Activated CD4-positive, alpha-beta T cell treated with anti-CD3 and anti-CD28 coated beads, Interleukin-2, Interleukin-6, amounts not matched to agents 100 ng/mL and 50 ng/mL, durations not matched to agents 16 hours and 8 hours (primary cell): Measurements from ENCODE around the gene CIB4.

ENCODE experiments used
- DNase-seq: peaks from one replicate; pipeline ENCODE4 v3.0.0-alpha.2; 2020

CIB4 gene

DNA sequence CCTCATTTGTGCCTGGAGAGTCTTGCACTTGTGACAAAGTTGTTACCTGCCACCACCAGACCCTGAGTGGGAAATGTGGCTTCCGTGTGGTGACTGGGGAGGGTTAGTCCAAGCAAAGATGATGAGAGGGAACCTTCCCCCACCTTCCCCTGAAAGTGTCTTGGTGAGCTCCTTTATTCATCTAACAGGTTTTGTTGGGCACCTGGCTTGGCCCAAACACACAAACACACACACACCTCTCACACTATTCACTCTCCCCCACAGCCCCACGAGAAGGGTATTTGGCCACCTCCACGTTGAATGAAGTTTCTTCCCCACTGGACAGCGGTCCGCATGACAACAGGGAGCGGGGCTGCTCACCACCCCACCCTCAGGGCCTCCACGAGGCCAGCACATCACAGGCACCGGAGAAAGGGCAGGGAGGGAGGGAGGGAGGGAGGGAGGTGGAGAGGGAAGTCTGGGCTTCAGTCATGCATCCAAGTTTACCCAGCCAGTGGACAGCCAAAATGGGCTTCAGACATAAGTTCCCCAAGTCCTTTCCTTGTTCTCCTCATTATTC lies 1.4 kb downstream of the CIB4 start:
- no peak for DNase-seq

GRCh38 chr2:26637811-26638310 lies 3.3 kb downstream of the CIB4 start:
- DNase-seq: no peak

GRCh38 chr2:26636935-26637334 lies 4.2 kb downstream of the CIB4 start:
- no peak for DNase-seq

GRCh38 chr2:26635401-26635800 lies 5.8 kb downstream of the CIB4 start:
- no peak for DNase-seq

- no peak for DNase-seq
These were observed 6.4 kb downstream of the CIB4 start for GRCh38 chr2:26634636-26635230.

DNA sequence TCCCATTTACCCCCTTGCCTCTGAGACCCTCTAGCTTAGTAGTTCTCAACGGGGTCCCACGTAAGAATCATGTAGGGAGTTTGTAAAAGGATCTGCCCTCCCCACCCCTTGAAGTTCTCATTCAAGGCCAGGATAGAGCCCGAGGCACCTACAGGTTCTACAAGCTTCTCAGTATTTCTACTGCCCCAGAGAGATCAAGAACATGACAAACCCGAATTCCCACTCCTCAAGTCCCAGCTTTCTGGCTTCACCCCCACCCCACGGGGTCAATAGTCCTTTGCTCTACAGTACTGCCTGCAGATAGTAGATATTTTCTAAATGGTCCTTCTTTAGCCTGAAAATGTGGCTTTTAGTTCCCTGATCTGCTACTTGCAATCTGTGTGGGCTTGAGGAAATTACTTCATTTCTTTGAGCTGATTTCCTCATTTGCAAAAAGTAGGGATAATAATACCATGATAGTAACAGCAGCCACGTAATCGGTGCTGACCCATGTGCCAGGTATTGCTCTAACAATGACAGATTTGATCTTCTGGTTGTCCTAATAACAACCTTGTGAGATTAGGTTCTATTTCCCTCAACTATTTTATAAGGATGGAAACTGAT lies 7.1 kb downstream of the CIB4 start:
- no peak for DNase-seq

DNA sequence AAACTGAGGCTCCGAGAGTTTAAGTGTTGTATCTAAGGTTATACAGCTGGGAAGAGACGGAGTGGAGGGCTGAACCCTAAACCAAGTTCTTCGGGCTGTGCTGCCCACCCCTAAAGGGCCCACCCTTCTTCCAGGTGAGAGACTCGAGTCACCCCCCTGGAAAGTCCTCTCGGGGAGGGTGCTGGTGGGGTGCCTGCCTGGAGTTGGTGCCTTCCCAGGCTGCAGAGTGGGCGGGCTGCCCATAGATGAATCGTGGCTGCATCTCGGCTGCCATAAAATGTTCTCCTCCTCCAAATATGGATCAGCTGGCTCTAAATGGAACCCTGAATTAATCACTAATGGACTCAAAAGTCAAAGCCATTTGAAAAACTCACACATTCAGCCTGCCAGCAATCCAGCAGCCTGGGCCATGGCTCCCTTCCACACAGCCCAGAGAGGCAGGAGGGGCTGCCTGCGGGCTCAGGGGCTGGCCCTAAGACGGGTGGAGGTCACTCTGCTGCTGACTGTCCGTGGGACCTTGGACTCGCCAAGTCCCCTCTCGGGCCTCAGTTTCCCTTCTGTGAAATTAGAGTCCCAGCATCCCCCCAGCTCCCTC lies 7.7 kb downstream of the CIB4 start:
- DNase-seq: no peak

DNA sequence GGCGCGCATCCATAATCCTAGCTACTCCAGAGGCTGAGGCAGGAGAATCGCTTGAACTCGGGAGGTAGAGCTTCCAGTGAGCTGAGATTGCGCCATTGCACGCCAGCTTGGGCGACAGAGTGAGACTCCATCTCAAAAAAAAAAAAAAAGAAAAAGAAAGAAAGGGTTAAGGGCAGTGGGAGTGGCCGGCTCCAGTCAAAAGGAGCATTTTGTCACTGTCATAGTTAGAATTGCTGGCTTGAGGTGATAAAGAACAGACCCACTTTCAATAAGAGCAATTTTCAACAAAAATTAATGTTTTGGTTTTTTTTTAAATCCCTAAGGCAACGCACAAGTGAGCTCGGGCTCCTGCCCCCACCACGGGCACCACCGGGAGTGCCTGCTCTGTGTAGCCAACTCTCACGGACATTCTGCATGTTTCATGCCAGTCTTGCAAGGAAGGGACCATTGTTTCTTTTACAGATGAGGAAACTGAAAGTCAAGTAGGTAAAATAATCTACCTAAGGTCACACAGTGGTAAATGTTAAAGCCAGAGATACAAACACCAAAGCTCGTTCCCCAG lies 8.5 kb downstream of the CIB4 start:
- no peak for DNase-seq

DNA sequence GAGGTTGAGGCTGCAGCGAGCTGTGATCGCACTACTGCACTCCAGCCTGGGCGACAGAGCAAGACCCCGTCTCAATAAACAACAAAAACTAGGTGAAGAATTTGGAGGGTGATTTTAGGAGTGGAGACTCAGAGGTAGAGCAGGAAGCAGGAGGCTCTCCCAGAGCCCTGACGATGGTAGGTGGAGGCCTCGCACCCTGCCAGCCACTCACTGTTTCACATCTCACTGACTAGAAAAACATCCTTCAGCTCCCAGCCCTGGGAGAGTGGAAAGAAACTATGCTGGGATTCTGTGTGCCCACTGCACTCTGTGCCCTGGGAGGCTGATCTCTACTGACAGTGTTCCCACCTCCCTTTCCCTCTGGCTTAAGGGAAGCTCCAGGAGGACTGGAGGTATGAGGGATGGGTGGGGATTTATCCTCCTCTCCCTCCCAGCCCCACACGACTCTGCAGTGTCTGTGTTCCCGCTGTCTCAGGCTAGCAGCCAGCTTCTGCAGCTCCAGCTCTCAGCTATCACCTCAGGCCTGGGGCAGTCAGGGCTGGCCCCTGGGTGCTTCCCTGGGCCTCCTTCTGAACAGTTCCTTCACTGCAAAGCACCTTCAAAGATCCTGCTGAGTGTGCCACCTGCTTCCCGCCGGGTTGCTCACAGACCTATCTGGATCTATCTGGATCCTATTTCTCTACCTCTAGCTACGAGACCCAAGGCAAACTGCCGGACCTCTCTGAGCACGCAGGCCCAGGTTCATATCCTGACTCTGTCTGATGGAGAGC lies 9.6 kb downstream of the CIB4 start:
- no peak for DNase-seq

- no peak for DNase-seq
These were observed 10.4 kb downstream of the CIB4 start for GRCh38 chr2:26630669-26631360.

GRCh38 chr2:26630235-26630634 lies 10.9 kb downstream of the CIB4 start:
- DNase-seq: no peak

- DNase-seq: no peak
These were observed 11.4 kb downstream of the CIB4 start for GRCh38 chr2:26629751-26630150.

DNA sequence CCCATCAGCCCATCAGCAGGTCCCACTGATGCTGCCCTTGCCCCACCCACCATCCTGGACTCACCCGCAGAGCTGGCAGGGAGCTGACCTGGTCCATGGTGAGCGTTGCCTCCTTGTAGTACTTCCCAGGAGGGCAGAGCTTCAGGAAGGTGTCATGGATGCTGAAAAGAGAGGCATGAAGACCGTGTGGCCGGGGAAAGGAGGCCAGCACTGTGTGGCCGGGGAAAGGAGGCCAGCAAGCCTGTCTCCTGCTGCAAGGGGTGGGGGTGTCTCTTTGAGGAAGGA lies 11.9 kb downstream of the CIB4 start:
- no peak for DNase-seq

DNA sequence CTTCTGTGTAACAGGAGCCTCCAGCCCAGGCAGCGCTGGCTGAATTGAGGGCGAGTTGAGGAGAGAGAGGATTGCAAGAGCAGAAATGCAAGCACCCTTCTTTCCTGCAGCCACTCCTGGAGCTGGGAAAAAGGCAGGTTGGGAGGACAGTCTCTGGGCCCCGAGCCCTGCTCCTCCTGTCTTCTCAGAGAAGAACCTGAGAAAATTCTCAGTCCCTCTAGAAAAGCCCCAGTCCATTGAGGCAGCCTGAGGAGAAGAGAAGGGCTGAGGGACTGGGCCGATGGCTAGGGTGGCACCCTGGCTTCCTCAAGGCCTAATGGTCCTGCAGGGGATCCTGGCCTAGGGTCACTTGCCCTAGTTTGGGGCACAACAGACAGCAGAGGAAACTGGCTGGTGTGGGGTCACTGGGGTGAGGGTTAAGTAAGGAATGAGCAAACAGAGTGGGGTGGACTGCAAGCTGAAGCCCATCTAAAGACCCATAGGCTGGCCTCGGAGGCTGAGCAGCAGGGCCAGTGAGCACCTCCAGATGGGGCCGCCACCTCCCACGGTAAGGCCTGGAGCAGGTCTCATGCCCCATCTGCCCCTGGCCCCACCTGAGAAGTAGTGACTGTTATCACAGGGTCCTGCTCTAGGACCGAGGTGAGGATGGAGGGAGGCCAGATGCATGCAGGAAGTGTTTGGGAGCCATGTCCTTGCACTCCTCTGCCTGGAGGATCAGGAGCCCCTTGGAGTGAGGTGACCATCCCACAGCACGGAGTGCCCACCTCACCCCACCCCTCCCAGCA lies 12.4 kb downstream of the CIB4 start:
- no peak for DNase-seq

DNA sequence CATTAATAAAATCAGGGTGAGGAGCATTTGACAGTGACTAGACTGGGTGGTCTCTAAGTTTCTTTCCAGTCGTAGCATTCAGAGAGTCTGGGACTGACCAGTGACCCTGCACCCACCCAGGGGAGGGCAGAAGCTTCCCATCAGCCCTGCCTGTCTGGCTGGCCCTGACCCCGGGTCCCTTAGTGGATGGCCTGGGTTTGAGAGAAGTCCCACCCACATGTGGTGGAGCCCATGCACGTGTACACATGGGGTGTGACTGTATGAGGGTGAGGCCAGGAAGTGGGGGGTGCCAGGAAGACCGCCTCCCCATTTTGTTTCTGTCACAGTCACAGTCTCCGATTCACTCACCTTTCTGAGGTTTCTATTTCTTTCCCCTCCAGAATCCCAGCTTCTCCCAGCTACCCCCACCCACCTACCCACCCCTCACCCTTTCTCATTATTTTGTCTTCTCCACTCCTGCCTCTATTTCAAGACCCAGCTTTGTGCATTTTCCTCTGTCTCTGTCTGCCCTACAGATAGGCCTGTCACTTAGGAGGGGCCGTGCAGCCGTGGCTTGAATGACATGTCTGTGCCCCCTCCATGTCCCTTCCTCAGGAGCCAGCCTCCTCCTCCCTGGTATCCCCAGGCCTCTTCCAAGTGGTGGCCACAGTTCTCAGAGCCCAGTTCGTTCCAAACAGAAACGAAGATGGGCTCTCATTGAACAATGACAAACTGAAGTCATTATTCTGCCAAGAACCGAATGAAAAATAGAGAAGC lies 13.6 kb downstream of the CIB4 start:
- no peak for DNase-seq

GRCh38 chr2:26626606-26627005 lies 14.6 kb downstream of the CIB4 start:
- DNase-seq: no peak

DNA sequence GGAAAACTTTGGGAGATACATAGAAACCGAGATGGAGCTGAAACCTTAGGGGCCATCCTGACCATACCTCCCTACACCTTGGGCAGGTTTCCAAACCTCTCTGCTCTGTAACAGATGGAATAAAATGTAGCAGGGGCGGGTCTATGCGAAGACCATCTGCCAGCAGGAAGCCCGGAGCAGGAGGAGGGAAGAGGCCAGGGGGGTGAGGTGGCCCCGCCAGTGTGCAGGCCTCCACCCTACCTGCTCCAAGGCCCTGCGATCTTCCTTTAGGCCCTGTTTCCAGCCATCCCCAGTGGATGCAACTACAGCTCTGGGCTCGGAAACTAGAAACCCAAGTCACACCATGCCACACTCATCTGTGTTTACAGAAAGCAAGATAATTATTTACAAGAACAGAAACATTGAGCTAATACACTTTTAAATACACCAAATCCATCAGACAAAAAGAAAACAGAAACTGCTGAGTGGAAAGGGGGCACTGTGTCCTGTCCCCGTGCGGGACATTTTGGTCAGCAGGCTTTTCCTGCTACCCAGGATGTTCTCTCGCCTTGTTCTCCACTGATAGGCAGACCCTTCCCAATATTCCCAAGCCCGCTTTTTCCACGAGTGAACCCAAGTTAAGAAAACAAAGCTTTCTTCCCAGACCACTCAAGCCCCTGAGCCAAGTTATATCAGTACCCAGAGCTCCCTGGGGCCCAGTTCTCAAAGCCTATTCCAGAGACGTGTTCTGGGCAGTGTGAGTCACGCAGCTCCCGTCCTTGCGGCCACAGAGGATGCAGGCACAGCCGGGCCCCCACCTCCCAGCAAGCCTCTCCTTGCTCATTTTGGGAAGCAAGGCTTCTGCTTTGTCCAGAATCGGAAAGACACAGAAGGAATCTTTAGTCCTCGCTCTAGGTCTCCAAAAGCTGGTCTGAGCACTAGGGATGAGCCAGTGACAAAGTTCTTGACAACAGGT lies 17.3 kb downstream of the CIB4 start:
- DNase-seq: no peak

DNA sequence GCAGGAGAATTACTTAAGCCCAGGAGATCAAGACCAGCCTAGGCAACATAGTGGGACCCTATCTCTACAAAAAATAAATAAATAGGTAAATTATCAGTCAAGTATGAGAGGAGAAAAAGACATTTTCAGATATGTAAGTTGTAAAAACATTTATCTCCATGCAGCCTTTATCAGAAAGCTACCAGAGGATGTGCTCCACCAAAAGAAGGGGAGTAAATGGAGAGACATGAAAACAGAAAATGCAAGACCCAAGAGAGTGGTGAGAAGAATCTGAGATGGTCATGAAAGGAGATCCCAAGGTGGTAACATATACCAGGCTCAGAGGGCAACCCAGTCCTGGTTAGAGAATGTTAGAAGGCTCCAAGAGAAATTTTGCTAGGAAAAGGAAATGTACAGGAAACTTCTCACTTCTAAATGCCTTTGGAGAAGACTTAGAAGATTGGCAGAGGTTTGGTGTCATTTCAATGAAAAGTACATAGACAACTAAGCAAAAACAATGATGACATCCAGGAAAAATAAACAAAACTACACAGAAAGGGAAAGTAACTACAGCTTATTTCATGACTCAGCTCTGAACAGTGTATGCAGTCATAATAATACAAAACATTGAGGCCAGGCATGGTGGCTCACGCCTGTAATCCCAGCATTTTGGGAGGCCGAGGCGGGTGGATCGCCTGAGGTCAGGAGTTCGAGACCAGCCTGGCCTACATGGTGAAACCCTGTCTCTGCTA lies 19.5 kb downstream of the CIB4 start:
- DNase-seq: no peak

DNA sequence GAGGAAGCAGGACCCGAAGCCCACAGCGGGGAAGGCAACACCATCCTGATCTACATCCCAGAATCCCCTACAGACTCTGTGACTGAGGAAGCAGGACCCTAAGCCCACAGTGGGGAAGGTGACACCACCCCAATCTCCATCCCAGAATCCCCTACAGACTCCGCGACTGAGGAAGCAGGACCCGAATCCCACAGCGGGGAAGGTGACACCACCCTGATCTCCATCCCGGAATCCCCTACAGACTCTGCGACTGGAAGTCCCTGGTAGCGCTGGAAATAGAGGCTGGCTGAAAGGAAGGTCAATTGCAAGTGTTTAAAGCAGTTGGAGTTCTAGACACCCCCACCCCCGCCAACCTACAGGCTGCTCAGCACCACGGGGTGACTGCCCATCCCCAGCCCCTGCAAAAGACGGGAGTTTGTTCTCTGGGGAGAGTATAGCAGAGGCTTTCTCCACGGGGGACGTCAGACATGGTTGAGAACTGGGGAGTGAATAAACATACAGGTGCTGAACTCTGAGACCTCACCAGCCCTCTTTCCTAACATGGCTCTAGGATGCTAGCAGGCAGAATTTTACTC lies 21.0 kb downstream of the CIB4 start:
- no peak for DNase-seq
